GM23338 (cell line): Measurements from ENCODE around the gene TBCD. TPM values are rescaled to one million over a fixed set of nuclear protein-coding genes. Genes with fewer than 3 reads are reported as not detected.

Source experiments
- EZH2 ChIP-seq: fragments of 200-600 bp; sonication (generic); IDR thresholded peaks from one replicate; pipeline ENCODE4 v1.8.0; 2017; ENCODE audit warnings: antibody characterized with exemption, mild to moderate bottlenecking, low read depth; ENCODE audit not compliant: unreplicated experiment
- JUNB ChIP-seq: IDR thresholded peaks from one replicate; pipeline ENCODE4 v1.6.1; 2016; ENCODE audit warnings: antibody characterized with exemption; ENCODE audit not compliant: unreplicated experiment
- ZNF114 ChIP-seq: fragments of 250-450 bp; sonication (Bioruptor Pico); IDR thresholded peaks from 2 replicates; pipeline ENCODE4 v1.5.0; 2020; ENCODE audit warnings: mild to moderate bottlenecking, moderate library complexity
- polyA plus RNA-seq: library from polyadenylated mRNA; unstranded; fragments of >200 nt; fragmentation: Nextera tagmentation; extraction: Ambion mirVana; gene quantifications from 2 replicates; pipeline ENCODE4 v1.2.1, GENCODE V29; 2016
- total RNA-seq: library from RNA; depleted of rRNA; stranded (reverse); fragments of >200 nt; shearing (Covaris generic); gene quantifications from 2 replicates; pipeline ENCODE4 v1.2.3, GENCODE V29; 2014
- TF ChIP-seq, protein P1 (sequence below): fragments of 250-450 bp; sonication (Bioruptor Pico); IDR thresholded peaks from 2 replicates; pipeline ENCODE4 v1.5.0; 2020; ENCODE audit warnings: mild to moderate bottlenecking, moderate library complexity
- TF ChIP-seq, protein P2 (sequence below): IDR thresholded peaks from one replicate; pipeline ENCODE4 v1.6.1; 2018; ENCODE audit warnings: antibody characterized with exemption; ENCODE audit not compliant: unreplicated experiment

The TBCD gene
- total and polyA plus RNA-seq, 2 experiments from 2014 or later = 75.0 to 116 TPM

DNA sequence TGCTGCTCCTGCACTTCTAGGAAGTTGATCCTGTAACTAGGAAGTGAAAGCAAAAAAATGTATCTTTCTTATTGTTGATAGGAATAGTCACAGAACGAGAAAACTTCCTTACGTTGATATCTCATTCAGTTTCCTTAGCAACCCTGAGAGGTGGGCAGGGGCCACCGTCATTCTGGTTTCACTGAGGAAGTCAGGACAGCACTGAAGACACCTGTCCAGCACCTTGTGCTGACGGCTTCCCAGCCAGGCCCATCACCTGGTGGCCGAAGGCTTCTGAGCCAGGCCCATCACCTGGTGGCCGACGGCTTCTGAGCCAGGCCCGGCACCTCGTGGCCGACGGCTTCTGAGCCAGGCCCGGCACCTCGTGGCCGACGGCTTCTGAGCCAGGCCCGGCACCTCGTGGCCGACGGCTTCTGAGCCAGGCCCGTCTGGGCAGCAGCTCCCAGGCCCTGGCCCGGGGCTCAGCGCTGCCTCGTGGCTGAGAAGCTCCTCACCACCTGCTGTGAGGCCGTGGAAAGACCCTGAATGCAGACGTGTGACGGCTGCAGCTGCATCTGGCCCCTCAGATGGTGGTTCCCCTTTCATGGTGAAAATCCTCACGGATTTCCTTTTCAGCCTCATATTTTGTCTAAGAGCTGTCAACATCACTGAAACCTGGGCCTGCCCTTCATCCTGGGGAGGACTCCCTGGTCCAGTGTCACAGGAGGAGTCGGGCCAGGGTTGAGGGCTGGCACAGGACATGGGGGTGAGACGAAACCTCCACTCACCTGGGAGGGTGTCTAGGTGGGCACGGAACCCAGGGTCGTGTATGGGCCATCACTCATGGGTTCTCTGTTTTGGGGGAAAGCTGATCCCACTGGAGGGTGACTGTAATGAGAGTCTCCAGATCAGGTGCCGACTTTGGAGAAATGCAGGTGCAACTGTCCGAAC lies 121.0 kb downstream of the TBCD start (continued):
- TF ChIP-seq, protein P1, sequence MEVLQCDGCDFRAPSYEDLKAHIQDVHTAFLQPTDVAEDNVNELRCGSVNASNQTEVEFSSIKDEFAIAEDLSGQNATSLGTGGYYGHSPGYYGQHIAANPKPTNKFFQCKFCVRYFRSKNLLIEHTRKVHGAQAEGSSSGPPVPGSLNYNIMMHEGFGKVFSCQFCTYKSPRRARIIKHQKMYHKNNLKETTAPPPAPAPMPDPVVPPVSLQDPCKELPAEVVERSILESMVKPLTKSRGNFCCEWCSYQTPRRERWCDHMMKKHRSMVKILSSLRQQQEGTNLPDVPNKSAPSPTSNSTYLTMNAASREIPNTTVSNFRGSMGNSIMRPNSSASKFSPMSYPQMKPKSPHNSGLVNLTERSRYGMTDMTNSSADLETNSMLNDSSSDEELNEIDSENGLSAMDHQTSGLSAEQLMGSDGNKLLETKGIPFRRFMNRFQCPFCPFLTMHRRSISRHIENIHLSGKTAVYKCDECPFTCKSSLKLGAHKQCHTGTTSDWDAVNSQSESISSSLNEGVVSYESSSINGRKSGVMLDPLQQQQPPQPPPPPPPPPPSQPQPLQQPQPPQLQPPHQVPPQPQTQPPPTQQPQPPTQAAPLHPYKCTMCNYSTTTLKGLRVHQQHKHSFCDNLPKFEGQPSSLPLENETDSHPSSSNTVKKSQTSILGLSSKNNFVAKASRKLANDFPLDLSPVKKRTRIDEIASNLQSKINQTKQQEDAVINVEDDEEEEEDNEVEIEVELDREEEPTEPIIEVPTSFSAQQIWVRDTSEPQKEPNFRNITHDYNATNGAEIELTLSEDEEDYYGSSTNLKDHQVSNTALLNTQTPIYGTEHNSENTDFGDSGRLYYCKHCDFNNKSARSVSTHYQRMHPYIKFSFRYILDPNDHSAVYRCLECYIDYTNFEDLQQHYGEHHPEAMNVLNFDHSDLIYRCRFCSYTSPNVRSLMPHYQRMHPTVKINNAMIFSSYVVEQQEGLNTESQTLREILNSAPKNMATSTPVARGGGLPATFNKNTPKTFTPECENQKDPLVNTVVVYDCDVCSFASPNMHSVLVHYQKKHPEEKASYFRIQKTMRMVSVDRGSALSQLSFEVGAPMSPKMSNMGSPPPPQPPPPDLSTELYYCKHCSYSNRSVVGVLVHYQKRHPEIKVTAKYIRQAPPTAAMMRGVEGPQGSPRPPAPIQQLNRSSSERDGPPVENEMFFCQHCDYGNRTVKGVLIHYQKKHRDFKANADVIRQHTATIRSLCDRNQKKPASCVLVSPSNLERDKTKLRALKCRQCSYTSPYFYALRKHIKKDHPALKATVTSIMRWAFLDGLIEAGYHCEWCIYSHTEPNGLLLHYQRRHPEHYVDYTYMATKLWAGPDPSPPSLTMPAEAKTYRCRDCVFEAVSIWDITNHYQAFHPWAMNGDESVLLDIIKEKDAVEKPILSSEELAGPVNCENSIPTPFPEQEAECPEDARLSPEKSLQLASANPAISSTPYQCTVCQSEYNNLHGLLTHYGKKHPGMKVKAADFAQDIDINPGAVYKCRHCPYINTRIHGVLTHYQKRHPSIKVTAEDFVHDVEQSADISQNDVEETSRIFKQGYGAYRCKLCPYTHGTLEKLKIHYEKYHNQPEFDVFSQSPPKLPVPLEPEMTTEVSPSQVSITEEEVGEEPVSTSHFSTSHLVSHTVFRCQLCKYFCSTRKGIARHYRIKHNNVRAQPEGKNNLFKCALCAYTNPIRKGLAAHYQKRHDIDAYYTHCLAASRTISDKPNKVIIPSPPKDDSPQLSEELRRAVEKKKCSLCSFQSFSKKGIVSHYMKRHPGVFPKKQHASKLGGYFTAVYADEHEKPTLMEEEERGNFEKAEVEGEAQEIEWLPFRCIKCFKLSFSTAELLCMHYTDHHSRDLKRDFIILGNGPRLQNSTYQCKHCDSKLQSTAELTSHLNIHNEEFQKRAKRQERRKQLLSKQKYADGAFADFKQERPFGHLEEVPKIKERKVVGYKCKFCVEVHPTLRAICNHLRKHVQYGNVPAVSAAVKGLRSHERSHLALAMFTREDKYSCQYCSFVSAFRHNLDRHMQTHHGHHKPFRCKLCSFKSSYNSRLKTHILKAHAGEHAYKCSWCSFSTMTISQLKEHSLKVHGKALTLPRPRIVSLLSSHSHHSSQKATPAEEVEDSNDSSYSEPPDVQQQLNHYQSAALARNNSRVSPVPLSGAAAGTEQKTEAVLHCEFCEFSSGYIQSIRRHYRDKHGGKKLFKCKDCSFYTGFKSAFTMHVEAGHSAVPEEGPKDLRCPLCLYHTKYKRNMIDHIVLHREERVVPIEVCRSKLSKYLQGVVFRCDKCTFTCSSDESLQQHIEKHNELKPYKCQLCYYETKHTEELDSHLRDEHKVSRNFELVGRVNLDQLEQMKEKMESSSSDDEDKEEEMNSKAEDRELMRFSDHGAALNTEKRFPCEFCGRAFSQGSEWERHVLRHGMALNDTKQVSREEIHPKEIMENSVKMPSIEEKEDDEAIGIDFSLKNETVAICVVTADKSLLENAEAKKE (CRISPR knock-in tag) = no peak
- TF ChIP-seq JUNB = no peak
- TF ChIP-seq, protein P2, sequence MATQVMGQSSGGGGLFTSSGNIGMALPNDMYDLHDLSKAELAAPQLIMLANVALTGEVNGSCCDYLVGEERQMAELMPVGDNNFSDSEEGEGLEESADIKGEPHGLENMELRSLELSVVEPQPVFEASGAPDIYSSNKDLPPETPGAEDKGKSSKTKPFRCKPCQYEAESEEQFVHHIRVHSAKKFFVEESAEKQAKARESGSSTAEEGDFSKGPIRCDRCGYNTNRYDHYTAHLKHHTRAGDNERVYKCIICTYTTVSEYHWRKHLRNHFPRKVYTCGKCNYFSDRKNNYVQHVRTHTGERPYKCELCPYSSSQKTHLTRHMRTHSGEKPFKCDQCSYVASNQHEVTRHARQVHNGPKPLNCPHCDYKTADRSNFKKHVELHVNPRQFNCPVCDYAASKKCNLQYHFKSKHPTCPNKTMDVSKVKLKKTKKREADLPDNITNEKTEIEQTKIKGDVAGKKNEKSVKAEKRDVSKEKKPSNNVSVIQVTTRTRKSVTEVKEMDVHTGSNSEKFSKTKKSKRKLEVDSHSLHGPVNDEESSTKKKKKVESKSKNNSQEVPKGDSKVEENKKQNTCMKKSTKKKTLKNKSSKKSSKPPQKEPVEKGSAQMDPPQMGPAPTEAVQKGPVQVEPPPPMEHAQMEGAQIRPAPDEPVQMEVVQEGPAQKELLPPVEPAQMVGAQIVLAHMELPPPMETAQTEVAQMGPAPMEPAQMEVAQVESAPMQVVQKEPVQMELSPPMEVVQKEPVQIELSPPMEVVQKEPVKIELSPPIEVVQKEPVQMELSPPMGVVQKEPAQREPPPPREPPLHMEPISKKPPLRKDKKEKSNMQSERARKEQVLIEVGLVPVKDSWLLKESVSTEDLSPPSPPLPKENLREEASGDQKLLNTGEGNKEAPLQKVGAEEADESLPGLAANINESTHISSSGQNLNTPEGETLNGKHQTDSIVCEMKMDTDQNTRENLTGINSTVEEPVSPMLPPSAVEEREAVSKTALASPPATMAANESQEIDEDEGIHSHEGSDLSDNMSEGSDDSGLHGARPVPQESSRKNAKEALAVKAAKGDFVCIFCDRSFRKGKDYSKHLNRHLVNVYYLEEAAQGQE = no peak
- no peak for TF ChIP-seq ZNF114 (CRISPR knock-in tag)
- no peak for TF ChIP-seq EZH2
